Skeletal muscle tissue (tissue), 5 donors: ENCODE measurements around the gene HRH4. TPM values are rescaled to one million over a fixed set of nuclear protein-coding genes. Genes with fewer than 3 reads are reported as not detected.

Experiments used
- H3K27ac ChIP-seq: one replicate; pipeline ENCODE4 v1.7.0; 2013; ENCODE audit warnings: mild to moderate bottlenecking, low read depth, low read length, inconsistent platforms
- H3K27me3 ChIP-seq, 3 donors: one replicate each; pipeline ENCODE4 v1.7.0; 2013; ENCODE audit warnings: low read length in 3 of 3; ENCODE audit not compliant: control insufficient read depth in 3 of 3, insufficient read depth in 3 of 3
- H3K36me3 ChIP-seq, 3 donors: one replicate each; pipeline ENCODE4 v1.7.0; 2013; ENCODE audit warnings: low read length in 3 of 3; ENCODE audit not compliant: control insufficient read depth in 3 of 3, insufficient read depth in 3 of 3
- H3K4me1 ChIP-seq, 3 donors: one replicate each; pipeline ENCODE4 v1.7.0; 2013; ENCODE audit warnings: low read length in 3 of 3, mild to moderate bottlenecking in 3 of 3; ENCODE audit not compliant: control insufficient read depth in 3 of 3, insufficient read depth in 3 of 3
- H3K4me3 ChIP-seq, 3 donors: one replicate each; pipeline ENCODE4 v1.7.0; 2013; ENCODE audit warnings: low read length in 3 of 3
- H3K9ac ChIP-seq, 3 donors: one replicate each; pipeline ENCODE4 v1.7.0; 2013; ENCODE audit warnings: low read length in 3 of 3, mild to moderate bottlenecking in 3 of 3, moderate library complexity in 2 of 3, low read depth in 1 of 3
- H3K9me3 ChIP-seq, 3 donors: one replicate each; pipeline ENCODE4 v1.7.0; 2013; ENCODE audit warnings: low read length in 3 of 3; ENCODE audit not compliant: control insufficient read depth in 3 of 3
- small RNA-seq: library from RNA; depleted of rRNA; stranded (forward); fragments of <200 nt; gene quantifications from one replicate; pipeline ENCODE3, GENCODE V24; 2014
- total RNA-seq: library from RNA; depleted of rRNA; stranded (reverse); fragments of >200 nt; gene quantifications from one replicate; pipeline ENCODE4 v1.2.3, GENCODE V29; 2014
- donor health status: Osteomylitis.

Gene HRH4
- total RNA-seq, 1 donor from 2014 or later, result not detected

GRCh38 chr18:24518596-24518995 lies 58.2 kb downstream of the HRH4 start:
- Histone ChIP-seq H3K4me3 (no peak overlapping the region), H3K9ac (no peak overlapping the region), H3K4me1 (no peaks in the 10 kb centered on the region), H3K9me3 (no peaks in the 10 kb centered on the region), H3K27me3 (no peaks in the 10 kb centered on the region), H3K27ac (no peak overlapping the region), H3K36me3 (no peaks in the 10 kb centered on the region)

Small RNA genes within 50 kb of the gene (small RNA-seq; reads per million reads assigned to genes)
- not detected for gene RF00019

Other genes starting within 250 kb of the HRH4 start
- 33.9 TPM for gene OSBPL1A, start 62.8 kb upstream of the HRH4 start, total RNA-seq
- gene IMPACT, start 34.0 kb upstream of the HRH4 start, total RNA-seq, result 23.5 TPM